Measurements from ENCODE around the gene NRXN2.
"Not testable (repeated sequence)": the region's sequence is repeated elsewhere in the genome, so short reads cannot be mapped to it uniquely, and the experiment has no call there.

The NRXN2 gene

DNA sequence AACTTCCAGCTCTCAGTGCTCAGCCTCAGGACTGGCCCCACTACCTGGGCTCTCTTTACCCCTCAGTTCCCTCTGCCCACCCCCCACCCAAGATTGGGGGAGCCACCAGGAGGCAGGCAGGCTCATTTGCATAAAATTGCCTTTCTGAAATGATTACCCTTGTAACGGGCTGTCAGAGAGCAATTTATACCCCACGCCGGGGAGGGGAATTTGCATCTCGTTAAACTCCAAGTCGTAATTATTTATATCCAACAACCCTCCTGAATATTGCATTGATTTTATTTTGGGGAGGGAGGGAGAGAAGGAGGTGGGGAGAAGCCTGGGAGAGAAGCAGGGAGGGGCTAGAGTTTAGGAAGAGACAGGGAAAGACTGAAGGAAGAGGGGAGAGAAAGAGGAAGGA is 8.3 kb downstream of the NRXN2 start:
- H3K9me3 ChIP-seq (ENCODE audit: control insufficient read depth, insufficient read depth, low read length), result no peaks in the 10 kb centered on the region
- peaks cover 40% of the 10 kb centered on the region for H3K27me3 ChIP-seq (ENCODE audit: control insufficient read depth, insufficient read depth, low read length)
- H3K9ac ChIP-seq (ENCODE audit: low read depth, low read length), result no peak overlapping the region
- no peaks in the 10 kb centered on the region for H3K36me3 ChIP-seq (ENCODE audit: control insufficient read depth, insufficient read depth, low read length)
- no peak overlapping the region for H3K4me3 ChIP-seq (ENCODE audit: low read depth, low read length)
- H3K4me1 ChIP-seq (ENCODE audit: control insufficient read depth, insufficient read depth, low read length), result peaks cover 25% of the 10 kb centered on the region

DNA sequence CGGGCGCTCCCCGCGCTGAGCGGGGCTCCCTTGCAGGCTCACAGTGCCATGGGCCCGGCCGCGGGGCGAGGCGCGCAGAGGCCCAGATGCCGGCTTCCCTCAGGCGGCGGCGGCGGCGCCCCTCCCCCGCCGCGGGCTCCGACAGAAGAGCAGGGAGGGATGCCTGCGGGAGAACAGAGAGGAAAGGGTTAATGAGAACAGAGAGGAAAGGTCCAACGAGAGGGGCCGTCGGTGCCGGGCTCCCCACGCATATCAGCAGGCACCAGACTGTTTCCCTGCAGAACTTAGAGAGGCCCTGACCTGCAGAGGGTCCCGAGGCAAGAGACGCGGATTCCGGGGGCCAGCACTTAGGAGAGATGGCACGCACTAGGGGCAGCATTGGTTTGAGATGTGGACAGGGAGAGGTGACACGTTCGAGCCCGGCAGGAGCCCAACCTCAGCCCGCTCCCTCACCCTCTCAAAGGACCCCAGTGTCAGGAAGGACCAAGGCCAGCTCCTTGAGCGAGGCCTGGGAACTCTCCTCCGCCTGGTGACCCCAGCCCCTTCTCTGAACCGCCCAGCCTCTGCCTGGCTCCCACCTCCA is 9.1 kb downstream of the NRXN2 start:
- H3K9ac ChIP-seq (ENCODE audit: low read depth, low read length), result no peak overlapping the region
- H3K27me3 ChIP-seq (ENCODE audit: control insufficient read depth, insufficient read depth, low read length), result peaks cover 40% of the 10 kb centered on the region
- H3K4me3 ChIP-seq (ENCODE audit: low read depth, low read length), result peak overlapping the region; percentile 53
- H3K36me3 ChIP-seq (ENCODE audit: control insufficient read depth, insufficient read depth, low read length), result no peaks in the 10 kb centered on the region
- H3K9me3 ChIP-seq (ENCODE audit: control insufficient read depth, insufficient read depth, low read length), result no peaks in the 10 kb centered on the region
- H3K4me1 ChIP-seq (ENCODE audit: control insufficient read depth, insufficient read depth, low read length), result peaks cover 25% of the 10 kb centered on the region

DNA sequence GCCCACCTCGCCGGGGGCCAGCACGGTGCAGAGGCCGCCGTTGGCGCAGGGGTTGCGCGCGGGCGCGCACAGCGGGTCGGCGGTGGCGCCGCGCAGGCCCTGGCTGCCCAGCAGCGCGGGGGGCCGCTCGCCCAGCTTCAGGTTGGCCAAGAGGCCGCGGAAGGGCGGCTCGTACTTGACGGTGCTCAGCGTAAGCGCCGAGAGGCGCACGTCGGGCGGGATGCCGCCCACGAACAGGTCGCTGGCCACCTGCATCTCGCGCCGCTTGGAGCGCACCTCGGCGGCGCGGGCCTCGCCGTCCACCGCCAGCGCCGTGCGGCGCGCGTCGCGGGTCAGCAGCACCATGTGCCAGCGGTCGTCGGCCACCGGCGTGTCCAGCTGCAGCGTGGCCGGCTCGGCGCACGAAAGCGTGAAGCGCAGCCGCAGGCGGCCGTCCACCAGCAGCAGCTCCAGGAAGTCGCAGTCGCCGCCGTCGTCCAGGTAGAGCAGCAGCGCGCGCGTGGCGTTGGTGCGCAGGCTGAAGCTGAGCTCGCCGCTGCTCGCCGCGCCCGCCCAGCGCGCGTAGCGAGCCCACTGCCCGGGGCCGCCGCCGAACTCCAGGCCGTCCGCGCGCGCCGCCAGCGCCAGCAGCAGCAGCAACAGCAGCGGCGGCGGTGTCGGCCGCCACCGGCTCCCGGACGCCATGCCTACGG is 9.8 kb downstream of the NRXN2 start:
- Histone ChIP-seq H3K4me1 (ENCODE audit: control insufficient read depth, insufficient read depth, low read length) (peaks cover 26% of the 10 kb centered on the region), H3K4me3 (ENCODE audit: low read depth, low read length) (peak overlapping the region; percentile 60), H3K36me3 (ENCODE audit: control insufficient read depth, insufficient read depth, low read length) (no peaks in the 10 kb centered on the region), H3K9ac (ENCODE audit: low read depth, low read length) (no peak overlapping the region), H3K9me3 (ENCODE audit: control insufficient read depth, insufficient read depth, low read length) (no peaks in the 10 kb centered on the region), H3K27me3 (ENCODE audit: control insufficient read depth, insufficient read depth, low read length) (peaks cover 40% of the 10 kb centered on the region)

DNA sequence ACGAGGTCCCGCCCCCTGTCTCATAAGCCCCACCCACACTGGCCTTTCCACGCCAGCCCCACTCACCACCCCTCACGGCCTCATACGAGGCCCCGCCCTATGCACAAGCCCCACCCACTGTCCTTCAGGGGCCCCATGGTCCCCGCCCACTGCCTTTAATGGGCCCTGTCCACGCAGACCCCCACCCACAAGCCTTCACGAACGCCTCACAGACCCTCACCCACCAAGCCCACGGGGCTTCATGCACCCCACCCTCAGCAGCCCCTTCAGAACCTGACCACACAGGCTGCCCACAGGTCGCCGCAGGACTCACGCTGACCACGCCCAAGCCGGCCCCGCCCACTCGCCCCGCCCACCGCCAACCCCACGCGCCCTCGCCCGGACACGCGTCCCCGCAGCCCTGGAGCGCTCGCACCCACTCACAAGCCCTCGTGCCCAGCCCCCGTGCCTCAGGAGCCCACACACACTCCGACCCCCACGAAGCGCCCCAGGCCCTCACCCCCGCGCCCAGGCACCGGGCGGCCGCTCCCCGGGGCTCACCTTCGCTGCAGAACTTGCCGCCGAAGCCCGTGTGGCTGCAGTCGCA is 10.5 kb downstream of the NRXN2 start:
- H3K4me3 ChIP-seq (ENCODE audit: low read depth, low read length), result peak overlapping the region; percentile 60

DNA sequence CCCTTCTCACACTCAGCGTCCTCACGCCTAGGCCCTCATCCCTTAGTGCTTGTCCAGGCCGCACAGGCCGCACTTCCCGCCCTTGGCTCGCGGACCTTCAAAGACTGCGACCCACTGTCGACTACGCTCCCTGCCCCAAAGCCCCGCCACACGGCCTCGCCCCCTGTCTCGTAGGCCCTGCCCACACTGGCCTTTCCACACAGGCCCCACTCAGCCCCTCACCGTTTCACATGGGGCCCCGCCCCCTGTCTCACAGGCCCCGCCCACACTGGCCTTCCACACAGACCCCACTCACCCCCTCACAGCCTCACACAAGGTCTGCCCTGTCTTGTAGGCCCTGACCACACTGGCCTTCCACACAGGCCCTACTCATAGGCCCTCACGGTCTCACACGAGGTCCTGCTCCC is 11.0 kb downstream of the NRXN2 start:
- Histone ChIP-seq H3K36me3 (ENCODE audit: control insufficient read depth, insufficient read depth, low read length) (no peaks in the 10 kb centered on the region), H3K27me3 (ENCODE audit: control insufficient read depth, insufficient read depth, low read length) (peaks cover 40% of the 10 kb centered on the region), H3K9ac (ENCODE audit: low read depth, low read length) (no peak overlapping the region), H3K4me1 (ENCODE audit: control insufficient read depth, insufficient read depth, low read length) (peaks cover 26% of the 10 kb centered on the region), H3K4me3 (ENCODE audit: low read depth, low read length) (peak overlapping the region; percentile 52), H3K9me3 (ENCODE audit: control insufficient read depth, insufficient read depth, low read length) (no peaks in the 10 kb centered on the region)

More for the DNA sequence above, 10.5 kb downstream of the NRXN2 start:
- no peak overlapping the region for H3K9ac ChIP-seq (ENCODE audit: low read depth, low read length)
- H3K36me3 ChIP-seq (ENCODE audit: control insufficient read depth, insufficient read depth, low read length), result no peaks in the 10 kb centered on the region
- H3K9me3 ChIP-seq (ENCODE audit: control insufficient read depth, insufficient read depth, low read length), result no peaks in the 10 kb centered on the region
- H3K4me1 ChIP-seq (ENCODE audit: control insufficient read depth, insufficient read depth, low read length), result peaks cover 26% of the 10 kb centered on the region
- H3K27me3 ChIP-seq (ENCODE audit: control insufficient read depth, insufficient read depth, low read length), result peaks cover 40% of the 10 kb centered on the region

DNA sequence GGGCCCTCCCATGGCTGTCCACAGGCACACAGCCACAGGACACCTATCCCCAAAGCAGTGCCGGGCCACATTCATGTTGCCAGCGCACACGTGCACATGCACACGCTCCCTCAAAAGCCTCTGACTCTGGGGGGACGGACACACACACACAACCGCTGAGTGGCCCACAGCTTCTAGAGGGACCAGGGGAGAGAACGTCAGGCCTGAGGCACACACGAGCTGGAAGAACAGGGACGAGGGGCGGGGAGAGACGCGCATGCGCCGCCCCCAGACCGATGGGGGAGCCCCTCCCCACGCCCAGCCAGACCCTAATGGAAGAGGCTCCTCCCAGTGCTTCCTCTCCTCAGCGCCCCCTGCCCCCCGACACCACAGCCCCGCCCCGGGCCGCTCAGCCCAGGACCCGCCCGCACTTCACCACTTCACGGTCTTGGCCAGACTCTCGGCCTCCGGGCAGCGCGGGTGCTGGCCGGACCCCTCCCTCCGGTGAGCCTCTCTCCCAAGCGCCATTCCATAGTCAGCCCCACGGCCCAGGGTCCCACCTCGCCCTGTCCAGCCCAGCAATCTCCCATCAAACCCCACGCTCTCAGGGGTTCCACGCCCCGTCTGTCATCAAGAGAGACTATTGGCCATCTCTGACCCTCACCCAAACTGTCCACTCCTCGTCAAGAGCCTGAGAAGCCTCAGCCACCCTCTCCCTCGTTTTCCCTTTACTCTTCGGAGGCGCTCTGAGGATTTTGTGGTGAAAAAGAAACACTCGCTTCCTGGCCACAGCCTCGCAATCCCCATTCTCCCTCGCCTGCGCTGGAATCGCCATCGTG is 11.7 kb downstream of the NRXN2 start:
- H3K27me3 ChIP-seq (ENCODE audit: control insufficient read depth, insufficient read depth, low read length), result peaks cover 40% of the 10 kb centered on the region
- no peaks in the 10 kb centered on the region for H3K9me3 ChIP-seq (ENCODE audit: control insufficient read depth, insufficient read depth, low read length)
- H3K36me3 ChIP-seq (ENCODE audit: control insufficient read depth, insufficient read depth, low read length), result no peaks in the 10 kb centered on the region
- peak overlapping the region; percentile 47 for H3K9ac ChIP-seq (ENCODE audit: low read depth, low read length)
- peaks cover 26% of the 10 kb centered on the region for H3K4me1 ChIP-seq (ENCODE audit: control insufficient read depth, insufficient read depth, low read length)
- H3K4me3 ChIP-seq (ENCODE audit: low read depth, low read length), result peak overlapping the region; percentile 56

DNA sequence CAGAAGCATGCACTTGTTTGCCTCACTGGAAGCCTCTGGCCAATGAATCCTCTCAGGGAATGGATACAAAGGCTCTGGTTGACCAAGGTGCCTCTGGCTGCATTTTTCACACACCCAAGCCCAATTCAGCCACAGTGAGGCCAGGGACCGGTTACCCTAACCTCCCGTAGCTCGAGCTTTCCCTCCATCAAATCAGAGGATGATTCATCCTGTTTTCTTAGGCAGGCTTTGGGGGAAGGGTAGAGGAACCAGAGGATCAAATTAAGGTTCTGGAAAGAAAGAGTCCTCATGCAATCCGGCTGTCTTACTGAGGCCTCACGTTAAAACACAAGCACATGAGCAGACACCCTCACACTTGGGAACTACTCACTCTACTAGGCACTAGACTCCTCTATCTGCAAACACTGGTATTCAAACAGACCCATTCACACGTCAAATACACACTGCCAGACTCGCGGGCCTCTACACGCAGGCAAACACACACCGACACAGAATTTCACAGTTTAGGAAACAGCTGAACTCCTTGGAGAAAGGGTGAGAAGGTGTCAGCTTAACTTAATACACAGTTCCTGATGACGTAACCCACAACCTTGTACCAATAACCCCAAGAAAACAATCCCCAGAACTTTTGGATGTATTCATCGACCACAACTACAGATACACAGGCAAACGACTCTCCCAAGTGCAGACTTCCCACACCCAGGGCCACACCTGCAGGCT is 12.4 kb downstream of the NRXN2 start:
- H3K4me3 ChIP-seq (ENCODE audit: low read depth, low read length), result peak overlapping the region; percentile 56
- H3K27me3 ChIP-seq (ENCODE audit: control insufficient read depth, insufficient read depth, low read length), result peaks cover 36% of the 10 kb centered on the region
- H3K9ac ChIP-seq (ENCODE audit: low read depth, low read length), result peak overlapping the region; percentile 47
- peaks cover 26% of the 10 kb centered on the region for H3K4me1 ChIP-seq (ENCODE audit: control insufficient read depth, insufficient read depth, low read length)
- no peaks in the 10 kb centered on the region for H3K9me3 ChIP-seq (ENCODE audit: control insufficient read depth, insufficient read depth, low read length)
- no peaks in the 10 kb centered on the region for H3K36me3 ChIP-seq (ENCODE audit: control insufficient read depth, insufficient read depth, low read length)

DNA sequence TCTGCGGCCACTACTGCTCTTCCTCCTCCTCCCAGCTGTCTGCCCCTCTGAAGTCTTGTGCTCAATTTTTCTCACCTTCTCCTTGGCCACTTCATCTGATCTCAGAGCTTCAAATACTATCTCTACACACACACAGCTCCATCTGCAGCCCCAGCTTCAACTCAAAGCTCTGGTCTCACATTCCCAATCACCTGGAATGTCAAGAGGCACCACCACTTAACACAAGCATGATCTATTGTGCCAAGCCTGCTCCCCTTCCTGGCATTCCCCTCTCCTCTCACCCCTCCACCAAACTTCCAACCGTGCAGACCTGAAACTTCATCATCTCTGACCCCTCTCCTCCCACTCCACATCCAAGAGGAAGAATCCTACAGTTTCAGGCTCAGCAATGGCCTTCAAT is 17.5 kb downstream of the NRXN2 start:
- H3K9me3 ChIP-seq (ENCODE audit: control insufficient read depth, insufficient read depth, low read length), result no peaks in the 10 kb centered on the region
- H3K36me3 ChIP-seq (ENCODE audit: control insufficient read depth, insufficient read depth, low read length), result no peaks in the 10 kb centered on the region

DNA sequence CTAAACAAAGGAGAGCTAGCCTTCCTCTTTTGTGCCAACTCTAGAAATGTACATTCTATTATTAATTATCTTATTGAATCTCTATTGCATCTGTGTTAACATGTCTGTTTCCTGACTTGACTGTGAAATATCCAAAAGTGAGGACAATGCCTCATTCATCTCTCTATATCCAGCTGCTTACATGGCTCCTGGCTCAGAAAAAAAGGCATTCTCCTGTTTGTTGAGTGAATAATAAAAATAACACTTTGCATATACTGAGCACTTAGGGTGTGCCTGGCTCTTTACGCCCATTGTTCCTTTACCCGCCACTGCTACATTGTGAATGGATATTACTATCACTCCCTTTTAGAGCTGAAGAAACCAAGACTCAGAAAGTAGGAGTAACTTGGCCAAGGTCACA is 19.9 kb downstream of the NRXN2 start:
- H3K36me3 ChIP-seq (ENCODE audit: control insufficient read depth, insufficient read depth, low read length), result no peaks in the 10 kb centered on the region
- no peaks in the 10 kb centered on the region for H3K9me3 ChIP-seq (ENCODE audit: control insufficient read depth, insufficient read depth, low read length)
- no peaks in the 10 kb centered on the region for H3K27me3 ChIP-seq (ENCODE audit: control insufficient read depth, insufficient read depth, low read length)
- H3K4me1 ChIP-seq (ENCODE audit: control insufficient read depth, insufficient read depth, low read length), result no peaks in the 10 kb centered on the region
- no peak overlapping the region for H3K4me3 ChIP-seq (ENCODE audit: low read depth, low read length)
- H3K9ac ChIP-seq (ENCODE audit: low read depth, low read length), result no peak overlapping the region

More for the DNA sequence above, 17.5 kb downstream of the NRXN2 start:
- H3K27me3 ChIP-seq (ENCODE audit: control insufficient read depth, insufficient read depth, low read length), result peaks cover 2% of the 10 kb centered on the region
- no peak overlapping the region for H3K4me3 ChIP-seq (ENCODE audit: low read depth, low read length)
- H3K9ac ChIP-seq (ENCODE audit: low read depth, low read length), result no peak overlapping the region
- peaks cover 7% of the 10 kb centered on the region for H3K4me1 ChIP-seq (ENCODE audit: control insufficient read depth, insufficient read depth, low read length)

DNA sequence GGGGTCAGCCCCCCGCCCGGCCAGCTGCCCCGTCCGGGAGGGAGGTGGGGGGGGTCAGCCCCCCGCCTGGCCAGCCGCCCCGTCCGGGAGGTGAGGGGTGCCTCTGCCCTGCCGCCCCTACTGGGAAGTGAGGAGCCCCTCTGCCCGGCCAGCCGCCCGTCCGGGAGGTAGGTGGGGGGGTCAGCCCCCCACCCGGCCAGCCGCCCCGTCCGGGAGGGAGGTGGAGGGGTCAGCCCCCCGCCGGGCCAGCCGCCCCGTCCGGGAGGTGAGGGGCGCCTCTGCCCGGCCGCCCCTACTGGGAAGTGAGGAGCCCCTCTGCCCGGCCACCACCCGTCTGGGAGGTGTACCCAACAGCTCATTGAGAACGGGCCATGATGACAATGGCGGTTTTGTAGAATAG is 21.0 kb downstream of the NRXN2 start:
- H3K9me3 ChIP-seq (ENCODE audit: control insufficient read depth, insufficient read depth, low read length); H3K4me1 ChIP-seq (ENCODE audit: control insufficient read depth, insufficient read depth, low read length); H3K27me3 ChIP-seq (ENCODE audit: control insufficient read depth, insufficient read depth, low read length); H3K36me3 ChIP-seq (ENCODE audit: control insufficient read depth, insufficient read depth, low read length); H3K4me3 ChIP-seq (ENCODE audit: low read depth, low read length); H3K9ac ChIP-seq (ENCODE audit: low read depth, low read length): not testable (repeated sequence)

DNA sequence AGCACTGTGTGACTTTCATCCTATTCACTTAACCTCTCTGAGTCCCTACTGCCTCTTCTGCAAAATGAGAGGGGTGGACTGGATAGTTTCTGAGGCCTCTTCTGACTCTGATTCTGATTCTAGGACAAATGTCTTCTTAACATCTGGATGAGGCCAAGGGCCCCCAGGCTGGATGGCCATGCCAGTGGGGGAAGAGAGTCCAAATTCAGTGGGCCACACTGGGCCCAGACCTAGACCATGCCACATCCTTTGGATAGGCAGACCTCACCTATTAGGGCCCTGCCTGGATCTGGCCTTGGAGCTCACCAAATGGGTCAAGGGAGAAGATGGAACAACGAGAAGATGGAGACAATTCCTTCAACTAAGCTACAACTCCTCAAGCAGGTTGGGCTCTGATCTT is 24.6 kb downstream of the NRXN2 start:
- Histone ChIP-seq H3K4me3 (ENCODE audit: low read depth, low read length) (no peak overlapping the region), H3K27me3 (ENCODE audit: control insufficient read depth, insufficient read depth, low read length) (peaks cover 4% of the 10 kb centered on the region), H3K36me3 (ENCODE audit: control insufficient read depth, insufficient read depth, low read length) (no peaks in the 10 kb centered on the region), H3K4me1 (ENCODE audit: control insufficient read depth, insufficient read depth, low read length) (no peaks in the 10 kb centered on the region), H3K9me3 (ENCODE audit: control insufficient read depth, insufficient read depth, low read length) (no peaks in the 10 kb centered on the region), H3K9ac (ENCODE audit: low read depth, low read length) (no peak overlapping the region)

Measured in iPS-15b (cell line).